Suppressor macrophage (primary cell): Measurements from ENCODE around the gene FBXO36.

ENCODE experiments used
- DNase-seq, 4 experiments: peaks; one replicate each; pipeline ENCODE4 v3.0.0-alpha.2; 2020 to 2022

FBXO36 gene

GRCh38 chr2:230050136-230050535 is 127.8 kb downstream of the FBXO36 start:
- no peak for DNase-seq

GRCh38 chr2:230052299-230052698 is 130.0 kb downstream of the FBXO36 start:
- DNase-seq, result no peak

GRCh38 chr2:230053753-230054478 is 131.6 kb downstream of the FBXO36 start:
- no peak for DNase-seq

- DNase-seq, result peak; percentile 14 to 58 (median 22)
These were observed 138.5 kb downstream of the FBXO36 start for GRCh38 chr2:230060672-230061293.
